GM19023 (cell line): ENCODE measurements around the gene AFAP1.

Source experiments
- ATAC-seq: cut with Tn5 transposase; IDR thresholded peaks from one replicate; pipeline ENCODE4 v1.9.1; 2021; ENCODE audit warnings: mild to moderate bottlenecking, moderate library complexity; ENCODE audit not compliant: unreplicated experiment

AFAP1 gene

DNA sequence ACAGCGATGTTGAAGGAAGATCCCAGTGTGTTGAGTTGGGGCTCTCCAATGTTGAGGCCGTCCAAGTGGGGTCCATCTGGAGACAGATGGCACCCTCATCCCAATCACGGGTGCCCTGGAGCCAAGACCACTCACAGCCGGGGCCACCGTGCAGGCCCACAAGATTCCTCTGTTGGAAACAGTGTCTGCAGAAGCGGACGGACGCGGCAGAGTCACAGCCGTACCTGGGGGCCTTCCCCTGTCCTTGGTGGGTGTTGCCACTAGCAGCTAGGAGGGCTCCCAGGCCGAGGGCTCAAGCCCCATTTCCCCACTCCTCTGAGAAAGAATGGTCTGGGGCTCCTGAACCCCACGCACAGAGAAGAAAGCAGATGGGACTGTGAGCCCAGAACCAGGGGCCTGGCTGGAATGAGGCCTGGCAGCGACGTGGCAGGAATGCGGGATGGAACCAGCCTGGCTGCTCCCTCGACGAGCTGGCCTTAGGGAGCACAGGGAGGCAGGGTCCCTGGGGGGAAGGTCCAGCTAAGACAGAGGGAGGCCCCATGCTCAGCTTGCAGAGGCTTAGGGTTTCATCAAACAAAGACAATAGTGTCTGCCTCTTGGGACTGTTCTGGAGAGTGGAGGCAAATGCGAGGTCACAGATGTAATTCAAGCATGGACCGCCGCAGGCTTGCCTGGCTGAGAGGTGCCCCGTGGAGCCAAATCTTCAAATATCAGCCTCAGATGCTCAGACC, 228.9 kb downstream of the AFAP1 start:
- no peak for ATAC-seq

DNA sequence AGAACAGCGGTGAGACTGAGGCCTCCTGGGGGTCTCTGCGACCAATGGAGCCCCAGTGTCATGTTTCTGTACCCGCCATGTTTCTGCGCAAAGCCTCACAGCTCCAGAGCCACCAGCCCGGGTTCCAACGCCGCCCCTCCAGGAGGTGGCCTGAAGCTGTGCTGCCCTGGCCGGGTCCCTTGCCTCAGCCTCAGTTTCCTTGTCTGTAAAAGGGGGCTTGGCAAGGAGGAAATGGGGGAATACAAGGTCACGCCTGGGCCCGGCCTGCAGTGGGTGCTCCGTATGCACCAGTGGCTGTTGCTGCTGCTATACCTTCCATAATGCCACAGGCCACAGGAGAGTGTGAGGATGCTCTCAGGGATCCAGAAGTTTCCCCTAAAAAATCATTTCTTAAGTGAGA, 229.5 kb downstream of the AFAP1 start:
- ATAC-seq: no peak

DNA sequence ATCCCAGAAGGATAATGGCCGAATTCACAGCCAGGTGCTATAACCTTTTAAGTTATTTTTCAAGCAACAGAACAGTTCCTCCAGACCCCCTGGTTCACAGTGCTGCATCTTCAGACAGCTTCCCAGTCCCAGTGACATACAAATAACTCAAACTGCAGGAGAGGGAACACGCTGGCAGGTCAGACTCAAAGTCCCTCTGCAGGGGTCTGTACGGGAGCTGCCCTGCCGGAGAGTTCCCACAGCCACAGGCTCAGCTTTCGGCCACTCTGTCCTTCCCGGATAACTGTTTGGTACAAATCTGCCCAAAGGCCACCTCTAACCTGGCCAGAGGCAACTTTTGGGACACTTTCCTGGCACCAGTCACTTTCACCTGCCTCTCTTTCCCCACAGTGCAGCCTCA, 230.2 kb downstream of the AFAP1 start:
- ATAC-seq: no peak

DNA sequence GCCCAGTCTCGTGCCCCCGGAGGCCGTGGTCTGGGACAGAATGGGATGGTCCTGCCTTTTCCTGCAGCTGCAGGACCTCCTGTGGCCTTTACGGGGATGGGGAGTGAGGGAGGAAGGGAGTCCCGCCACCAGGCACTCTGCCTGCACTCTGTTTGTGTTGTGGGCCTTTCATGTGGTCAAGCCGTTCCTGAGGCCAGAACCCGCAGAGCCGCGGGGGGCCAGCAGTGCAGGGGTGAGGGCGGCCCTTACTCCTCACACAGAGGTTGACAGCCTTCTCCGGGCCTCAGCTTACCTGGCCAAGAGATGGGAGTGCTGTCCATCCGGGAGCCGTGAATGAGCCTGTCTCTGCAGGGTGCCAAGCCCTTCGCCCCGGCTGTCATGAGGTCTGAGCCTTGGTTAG, 230.7 kb downstream of the AFAP1 start:
- ATAC-seq: no peak
